Urinary bladder (tissue), 4 donors: ENCODE results near the gene ANKRD13B. TPM values are rescaled to one million over a fixed set of nuclear protein-coding genes. Genes with fewer than 3 reads are reported as not detected.
A peak's percentile ranks its signal among the peaks of the same experiment; 100 is the strongest.
"Not testable (repeated sequence)": the region's sequence is repeated elsewhere in the genome, so short reads cannot be mapped to it uniquely, and the experiment has no call there.

Experiments used
- DNase-seq: peaks from one replicate; pipeline ENCODE4 v3.0.0-alpha.2; 2015; ENCODE audit errors: extremely low spot score
- H3K27ac ChIP-seq: one replicate; pipeline ENCODE4 v1.5.1; 2013; ENCODE audit warnings: low read depth, mild to moderate bottlenecking, moderate library complexity
- H3K36me3 ChIP-seq: one replicate; pipeline ENCODE4 v1.6.1; 2013; ENCODE audit warnings: mild to moderate bottlenecking, moderate library complexity; ENCODE audit not compliant: insufficient read depth
- H3K4me1 ChIP-seq: one replicate; pipeline ENCODE4 v1.6.1; 2013; ENCODE audit warnings: mild to moderate bottlenecking, moderate library complexity; ENCODE audit not compliant: insufficient read depth
- H3K4me3 ChIP-seq: one replicate; pipeline ENCODE4 v1.5.1; 2013; ENCODE audit warnings: low read depth, low read length
- WGBS: extraction: QIAGEN DNeasy Blood & Tissue Kit; methylation state at CpG from one replicate; pipeline ENCODE4 v1.1.7; 2013; 5-methylcytosine and 5-hydroxymethylcytosine counted together
- polyA plus RNA-seq: library from polyadenylated mRNA; stranded (reverse); fragments of 200-250 nt; gene quantifications from one replicate; pipeline ENCODE4 v1.2.3, GENCODE V29; 2013
- total RNA-seq: library from RNA; depleted of rRNA; stranded (reverse); fragments of >200 nt; gene quantifications from one replicate; pipeline ENCODE4 v1.2.3, GENCODE V29; 2014
- donor health status: healthy with polysubstance abuse.
- donor health status: healthy.

Gene ANKRD13B
- total RNA-seq, result 7.7 TPM
- polyA plus RNA-seq, result 13.6 TPM

DNA sequence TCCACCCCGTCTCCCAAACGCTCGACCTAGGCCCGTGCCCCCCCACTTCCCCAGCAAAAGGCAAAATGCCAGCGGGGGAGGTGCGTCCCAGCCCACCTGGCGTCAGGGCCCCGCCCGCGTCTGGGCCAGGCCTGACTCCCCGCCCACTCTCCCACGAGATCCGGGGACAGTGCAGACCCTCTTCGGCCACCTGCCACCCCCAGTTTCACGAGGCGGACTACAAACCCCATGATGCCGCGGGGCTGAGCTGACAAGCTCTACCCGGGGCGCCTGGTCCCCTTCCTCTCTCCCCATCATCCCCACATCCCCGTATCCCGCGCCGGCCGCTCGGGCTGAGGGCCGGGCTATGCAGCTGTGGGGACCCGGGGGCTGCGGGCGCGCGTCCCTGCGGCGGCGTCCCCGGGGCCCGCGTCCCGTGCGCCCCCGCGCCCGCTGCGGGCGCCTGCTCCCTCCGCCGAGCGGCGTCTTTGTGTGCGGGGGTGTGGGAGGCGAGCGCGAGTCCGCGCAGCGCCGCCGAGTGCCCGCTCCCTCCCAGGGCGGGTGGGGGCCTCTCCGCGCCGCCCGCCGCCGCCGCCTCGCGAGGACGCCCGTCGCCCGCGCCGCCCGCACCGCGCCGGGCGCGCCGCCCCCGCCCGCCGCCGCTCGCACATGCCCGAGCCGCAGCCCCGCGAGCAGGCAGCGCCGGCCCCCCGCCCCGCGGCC lies at the start of gene ANKRD13B:
ANKRD13B (plus strand) TSS at position 283 of the 702 bp plus-strand sequence. CDS start 490 bp downstream, outside the sequence.
- H3K27ac ChIP-seq, result no peak within 1 kb of the TSS
- WGBS, result under 1% methylated on average over 96 of the region's 96 CpGs
- H3K36me3 ChIP-seq, result no peaks in the 10 kb centered on the region
- peak within 1 kb of the TSS; percentile 91 for H3K4me3 ChIP-seq
- no peaks in the 10 kb centered on the region for H3K4me1 ChIP-seq
- DNase-seq, result no peak

DNA sequence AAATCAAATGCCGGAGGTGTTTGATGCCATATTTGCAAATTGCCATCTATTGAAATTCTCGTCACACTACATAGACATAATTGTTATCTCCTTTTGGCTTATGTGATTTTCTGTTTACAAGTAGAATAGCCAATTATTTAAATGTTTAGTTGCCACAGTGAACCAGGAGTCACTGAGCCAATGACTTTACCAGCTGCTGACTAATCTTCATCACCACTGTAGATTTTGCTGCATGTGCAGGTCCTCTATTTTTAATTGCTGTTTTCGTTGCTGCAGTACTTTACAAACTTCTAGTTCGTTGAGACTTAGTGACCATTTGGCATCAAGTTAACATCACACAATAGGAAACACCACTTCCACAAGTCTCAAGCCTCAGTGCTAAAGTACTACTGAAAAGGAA lies 48.9 kb upstream of the ANKRD13B start:
- no peak overlapping the region for H3K4me3 ChIP-seq
- no peak for DNase-seq
- H3K36me3 ChIP-seq, result peaks cover 4% of the 10 kb centered on the region
- WGBS, result 85% methylated on average over 4 of the region's 4 CpGs
- H3K27ac ChIP-seq, result no peak overlapping the region
- no peaks in the 10 kb centered on the region for H3K4me1 ChIP-seq

DNA sequence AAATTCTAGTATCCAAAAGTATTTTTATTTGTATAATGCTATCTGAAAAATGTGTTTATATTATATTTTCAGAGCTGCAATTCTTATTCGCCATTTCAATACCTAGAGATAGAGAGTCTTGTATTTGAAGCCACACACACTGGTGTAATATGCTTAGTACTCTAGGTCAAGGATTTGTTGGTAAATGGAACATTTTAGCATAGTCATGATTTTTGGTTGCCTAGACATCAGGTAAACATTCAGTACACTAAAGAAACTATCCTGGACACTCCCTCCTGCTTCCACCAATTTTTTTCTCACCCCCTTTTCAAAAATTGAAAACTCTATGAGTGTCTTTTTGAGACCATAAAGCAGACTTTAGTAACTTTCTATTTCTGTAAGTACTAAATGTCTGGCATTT lies 46.8 kb upstream of the ANKRD13B start:
- Histone ChIP-seq H3K4me1 (no peaks in the 10 kb centered on the region), H3K27ac (no peak overlapping the region), H3K36me3 (peaks cover 4% of the 10 kb centered on the region), H3K4me3 (no peak overlapping the region)
- DNase-seq, result no peak
- 66% methylated on average over 1 of the region's 1 CpG for WGBS

DNA sequence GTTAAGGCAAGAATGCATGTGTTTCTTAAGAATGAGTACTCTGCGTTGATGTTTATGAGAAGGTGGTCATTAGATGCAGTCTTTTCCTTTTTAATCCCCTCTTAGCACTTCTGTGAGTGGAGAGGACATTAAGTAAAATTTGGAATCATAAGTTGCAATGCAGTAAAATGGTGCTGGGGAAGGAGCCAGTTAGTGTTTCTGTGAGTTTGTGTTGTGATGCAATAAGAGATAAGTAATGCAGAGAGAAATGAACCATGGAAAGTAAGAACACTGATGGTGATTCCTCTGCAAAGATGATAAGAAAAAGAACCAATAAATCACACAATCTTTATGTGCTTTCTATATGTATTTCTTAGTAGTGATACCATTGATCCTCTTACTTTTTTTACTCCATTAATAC lies 46.1 kb upstream of the ANKRD13B start:
- WGBS, result 83% methylated on average over 1 of the region's 1 CpG

DNA sequence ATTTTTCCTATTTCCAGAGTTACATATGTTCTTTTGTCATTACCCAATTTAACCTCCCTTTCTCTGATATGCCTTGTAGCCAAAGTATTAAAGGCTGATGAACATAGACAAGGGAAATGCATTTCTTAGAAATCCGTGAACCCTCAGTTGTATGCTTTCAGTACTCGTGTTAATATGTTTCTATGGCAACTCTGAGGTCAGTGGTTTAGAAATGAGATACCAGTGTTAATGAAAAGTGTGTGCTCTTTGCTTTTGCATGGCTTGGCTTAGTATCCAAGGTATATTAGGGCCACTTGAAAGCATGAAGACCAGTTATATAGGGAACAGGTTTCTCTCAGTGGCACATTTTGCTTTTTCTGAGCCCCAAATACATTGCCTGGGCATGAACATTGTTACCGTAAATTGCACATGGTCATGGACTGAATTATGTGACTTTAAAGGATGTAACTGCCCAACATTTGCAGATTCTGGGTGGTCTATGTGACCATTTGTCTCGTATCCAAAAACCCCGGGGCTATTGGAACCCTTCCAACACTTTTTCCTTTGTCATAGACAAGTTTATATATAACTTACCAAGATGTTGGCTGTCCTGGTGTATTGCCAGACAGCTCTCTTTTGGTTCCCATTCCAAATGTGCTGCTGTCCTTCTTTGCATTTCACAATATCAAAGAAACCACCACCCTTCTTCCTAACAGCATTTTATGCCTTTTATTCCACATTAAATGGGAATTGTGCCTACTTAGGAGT lies 43.6 kb upstream of the ANKRD13B start:
- Histone ChIP-seq H3K36me3 (no peaks in the 10 kb centered on the region), H3K4me3 (no peak overlapping the region), H3K27ac (no peak overlapping the region), H3K4me1 (no peaks in the 10 kb centered on the region)
- 30% methylated on average over 5 of the region's 5 CpGs for WGBS
- no peak for DNase-seq

More for the DNA sequence above, 46.1 kb upstream of the ANKRD13B start:
- Histone ChIP-seq H3K27ac (no peak overlapping the region), H3K4me3 (no peak overlapping the region), H3K4me1 (no peaks in the 10 kb centered on the region), H3K36me3 (peaks cover 4% of the 10 kb centered on the region)
- DNase-seq, result no peak

DNA sequence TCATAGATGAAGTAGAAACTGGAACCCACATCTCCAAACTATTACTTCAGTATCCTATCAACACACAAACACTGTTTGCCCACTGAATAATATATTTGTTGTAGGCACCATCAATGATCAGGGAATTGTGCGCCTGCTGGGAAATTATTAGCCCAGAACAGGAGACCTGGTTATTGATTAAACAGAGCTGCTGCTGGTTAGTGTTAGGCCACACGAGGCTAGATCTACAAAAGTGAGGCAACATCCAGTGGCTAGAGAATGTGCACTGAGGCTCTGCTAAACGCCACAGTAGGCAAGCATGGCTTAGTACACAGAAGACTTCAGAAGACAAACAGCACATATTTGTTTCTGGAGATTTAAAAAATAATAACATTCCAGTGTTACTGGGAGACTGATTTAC lies 37.1 kb upstream of the ANKRD13B start:
- WGBS, result 77% methylated on average over 3 of the region's 3 CpGs
- Histone ChIP-seq H3K27ac (no peak overlapping the region), H3K36me3 (no peaks in the 10 kb centered on the region), H3K4me3 (no peak overlapping the region), H3K4me1 (no peaks in the 10 kb centered on the region)
- DNase-seq, result no peak

DNA sequence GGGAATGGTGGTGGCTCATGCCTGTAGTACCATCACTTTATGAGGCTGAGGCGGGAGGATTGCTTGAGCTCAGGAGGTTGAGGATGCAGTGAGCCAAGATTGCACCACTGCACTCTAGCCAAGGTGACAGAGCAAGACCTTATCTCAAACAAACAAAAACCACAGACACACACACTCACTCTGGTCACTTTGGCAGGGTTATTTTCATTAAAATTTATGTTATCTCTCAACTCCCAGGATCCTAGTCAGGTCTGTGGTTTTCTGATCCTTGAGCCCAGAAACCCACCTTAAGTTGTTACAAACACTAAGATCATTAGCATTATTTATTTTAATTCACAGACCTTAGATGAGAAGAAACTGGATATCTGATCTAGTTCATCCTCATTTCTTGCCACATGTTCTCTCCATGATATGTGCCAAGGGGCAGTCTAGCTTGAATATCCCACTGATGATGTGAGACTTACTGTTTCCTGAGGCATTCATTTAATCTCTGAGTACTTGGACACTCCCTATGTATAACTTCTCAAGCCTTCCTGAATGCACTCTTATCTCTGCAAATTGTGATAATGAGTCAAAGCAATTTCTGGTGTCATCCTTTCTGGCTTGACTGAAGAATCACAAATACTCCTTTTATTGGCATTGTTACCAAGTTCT lies 35.7 kb upstream of the ANKRD13B start:
- Histone ChIP-seq H3K4me3 (no peak overlapping the region), H3K36me3 (no peaks in the 10 kb centered on the region), H3K27ac (no peak overlapping the region), H3K4me1 (no peaks in the 10 kb centered on the region)
- WGBS, result 75% methylated on average over 1 of the region's 1 CpG
- DNase-seq, result no peak

DNA sequence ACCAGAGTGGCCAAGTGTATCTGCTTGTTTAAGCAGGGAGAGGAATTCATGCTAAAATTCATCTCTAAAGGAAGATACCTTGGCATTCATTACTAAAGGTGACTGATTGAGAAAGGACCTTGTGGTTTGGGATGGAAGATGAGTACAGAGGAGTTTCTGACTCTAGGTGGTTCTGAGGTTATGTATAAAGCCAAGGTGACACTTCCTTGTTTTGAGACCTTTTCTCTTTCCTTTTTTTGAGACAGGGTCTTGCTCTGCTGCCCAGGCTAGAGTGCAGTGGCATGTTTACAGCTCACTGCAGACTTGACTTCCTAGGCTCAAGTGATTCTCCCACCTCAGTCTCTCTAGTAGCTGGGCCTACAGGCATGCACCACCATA lies 35.2 kb upstream of the ANKRD13B start:
- no peak for DNase-seq
- Histone ChIP-seq H3K4me1 (no peaks in the 10 kb centered on the region), H3K27ac (no peak overlapping the region), H3K36me3 (no peaks in the 10 kb centered on the region), H3K4me3 (no peak overlapping the region)

DNA sequence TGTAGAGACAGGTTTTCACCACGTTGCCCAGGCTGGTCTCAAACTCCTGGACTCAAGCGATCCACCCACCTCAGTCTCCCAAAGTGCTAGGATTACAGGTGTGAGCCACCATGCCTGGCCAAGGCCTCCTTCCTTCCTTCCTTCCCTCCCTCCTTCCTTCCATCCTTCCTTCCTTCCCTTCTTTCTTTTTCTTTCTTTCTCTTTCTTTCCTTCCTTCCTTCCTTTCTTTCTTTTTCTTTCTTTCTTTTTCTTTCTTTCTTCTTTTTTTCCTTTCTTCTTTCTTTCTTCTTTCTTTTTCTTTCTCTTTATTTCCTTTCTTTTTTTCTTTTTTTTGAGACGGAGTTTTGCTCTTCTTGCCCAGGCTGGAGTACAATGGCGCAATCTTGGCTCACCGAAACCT lies 34.8 kb upstream of the ANKRD13B start:
- WGBS, result 93% methylated on average over 5 of the region's 5 CpGs
- not testable (repeated sequence) for DNase-seq, H3K4me3 ChIP-seq, H3K4me1 ChIP-seq, H3K36me3 ChIP-seq, H3K27ac ChIP-seq

DNA sequence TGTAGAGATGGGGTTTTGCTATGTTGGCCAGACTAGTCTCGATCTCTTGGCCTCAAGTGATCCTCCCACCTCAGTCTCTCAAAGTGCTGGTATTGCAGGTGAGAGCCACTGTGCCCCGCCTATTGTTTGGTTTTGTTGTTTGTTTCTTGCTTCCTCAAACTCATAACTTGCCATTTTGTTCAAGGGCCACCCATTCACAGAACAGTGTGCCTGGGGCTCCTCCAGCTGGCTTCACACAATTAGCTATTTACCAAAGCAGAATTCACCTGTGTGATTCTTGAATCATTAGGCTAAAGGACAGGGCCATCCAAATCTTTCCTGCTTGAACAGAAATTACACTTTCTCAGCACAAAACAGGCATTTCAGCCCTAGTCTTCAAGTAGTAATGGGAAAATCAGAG lies 33.3 kb upstream of the ANKRD13B start:
- WGBS, result 98% methylated on average over 2 of the region's 2 CpGs
- H3K4me1 ChIP-seq, result no peaks in the 10 kb centered on the region
- no peak overlapping the region for H3K4me3 ChIP-seq
- DNase-seq, result no peak
- H3K36me3 ChIP-seq, result no peaks in the 10 kb centered on the region
- no peak overlapping the region for H3K27ac ChIP-seq

DNA sequence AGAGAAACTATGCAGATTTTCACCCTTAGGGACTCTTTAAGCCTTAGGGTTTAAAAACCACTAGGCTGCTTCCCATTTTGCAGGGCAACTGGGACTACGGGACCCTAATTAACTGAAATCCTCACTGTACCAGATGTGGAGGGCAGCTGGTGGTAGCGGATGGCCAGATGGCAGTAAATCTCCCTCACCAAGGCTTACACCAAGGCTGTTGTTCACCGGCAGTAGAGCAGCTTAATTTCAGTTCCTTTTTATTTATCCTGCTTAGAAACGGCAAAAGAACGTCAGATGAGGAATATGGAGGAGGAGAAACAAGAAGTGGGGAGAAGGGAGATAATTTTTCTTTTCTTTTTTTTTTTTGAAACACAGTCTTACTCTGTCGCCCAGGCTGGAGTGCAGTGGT lies 32.6 kb upstream of the ANKRD13B start:
- 70% methylated on average over 6 of the region's 6 CpGs for WGBS
- Histone ChIP-seq H3K27ac (no peak overlapping the region), H3K4me3 (no peak overlapping the region), H3K36me3 (no peaks in the 10 kb centered on the region), H3K4me1 (no peaks in the 10 kb centered on the region)
- DNase-seq, result no peak

DNA sequence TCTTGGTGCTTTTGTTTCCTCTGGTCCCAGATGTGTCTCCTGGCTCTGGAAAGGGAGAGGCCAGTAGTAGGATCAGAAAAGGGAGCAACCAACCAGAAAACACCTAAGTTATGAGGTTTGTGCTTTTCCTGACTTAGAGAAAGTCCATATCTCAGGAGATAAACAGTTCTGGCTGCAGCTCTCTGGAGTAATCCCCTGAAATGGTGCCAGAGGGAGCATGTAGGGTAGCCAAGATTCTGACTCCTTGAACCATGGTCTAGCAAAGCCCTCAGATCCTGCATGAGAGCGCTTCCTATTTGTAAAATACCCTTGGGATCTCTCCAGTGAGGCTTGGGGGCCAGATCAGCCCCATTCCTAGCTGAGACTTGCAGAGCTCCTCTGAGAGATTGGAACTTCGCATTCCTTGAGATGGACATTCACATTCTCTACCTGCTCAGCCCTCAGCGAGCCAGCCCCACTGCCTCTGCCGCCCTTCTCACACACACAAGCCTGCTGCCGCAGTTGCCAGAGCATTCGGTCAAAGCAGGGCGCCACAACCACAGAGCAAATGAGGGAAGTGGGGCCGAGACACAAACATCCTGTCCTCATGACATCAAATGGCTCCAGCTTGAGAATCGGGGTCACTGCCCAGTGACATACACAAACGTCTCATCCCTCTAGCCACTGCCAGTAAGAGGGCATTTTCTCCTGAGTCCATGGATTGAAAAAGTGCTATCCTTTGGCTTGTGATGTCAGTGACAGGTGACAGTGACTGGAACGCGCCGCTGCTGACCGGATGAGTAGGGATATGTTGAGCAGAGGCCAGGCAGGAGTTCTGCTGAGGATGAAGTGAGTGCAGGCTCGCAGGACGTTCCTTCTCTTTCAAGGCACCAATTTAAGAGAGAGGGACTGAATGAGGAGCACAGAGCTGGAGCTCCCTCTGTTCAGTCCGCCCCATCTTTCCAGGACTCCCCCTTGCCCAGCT lies 31.1 kb upstream of the ANKRD13B start:
- Histone ChIP-seq H3K4me1 (no peaks in the 10 kb centered on the region), H3K36me3 (no peaks in the 10 kb centered on the region), H3K4me3 (no peak overlapping the region), H3K27ac (no peak overlapping the region)
- WGBS, result 52% methylated on average over 17 of the region's 17 CpGs
- no peak for DNase-seq

DNA sequence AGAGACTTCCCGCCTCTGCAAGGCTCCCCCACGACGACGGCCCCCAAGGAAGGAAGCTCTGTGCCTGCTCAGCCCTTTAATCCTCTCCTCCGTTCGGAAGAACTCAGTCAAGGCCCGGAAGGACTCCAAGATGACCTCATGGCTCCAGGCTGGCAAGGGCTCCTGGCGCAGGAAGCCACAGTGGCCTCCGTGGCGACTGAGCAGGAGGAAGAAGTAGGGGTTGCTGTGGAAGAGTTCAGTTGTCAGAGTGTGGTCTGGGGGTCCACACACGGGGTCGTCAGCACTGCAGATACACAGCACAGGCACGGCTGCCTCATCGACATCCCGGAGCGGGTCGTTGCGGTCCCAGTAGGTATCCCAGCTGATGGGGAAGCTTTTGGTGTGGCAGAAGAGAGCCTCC lies 30.3 kb upstream of the ANKRD13B start:
- Histone ChIP-seq H3K4me3 (no peak overlapping the region), H3K36me3 (no peaks in the 10 kb centered on the region), H3K4me1 (no peaks in the 10 kb centered on the region), H3K27ac (no peak overlapping the region)
- 80% methylated on average over 18 of the region's 18 CpGs for WGBS
- no peak for DNase-seq
